ENCODE data around the gene CADM2. TPM values are rescaled to one million over a fixed set of nuclear protein-coding genes. Genes with fewer than 3 reads are reported as not detected.

CADM2 gene
- total RNA-seq, 1 experiment from 2014 or later: 0.47 TPM

- no peaks in the 10 kb centered on the region for H3K36me3 ChIP-seq (ENCODE audit: low read depth, low read length)
- no peak overlapping the region for H3K27ac ChIP-seq (ENCODE audit: low read length)
- H3F3A ChIP-seq (ENCODE audit: low read length, unreplicated experiment): no peaks in the 10 kb centered on the region
- no peak overlapping the region for H3K9ac ChIP-seq (ENCODE audit: low read length)
- ChIA-PET CTCF (no interaction called here), POLR2A (ENCODE audit: unreplicated experiment) (no interaction called here)
- no TSS peak for BruUV-seq (replicated peaks)
- intact Hi-C loops (cut with micrococcal nuclease): no loop called here
- ATAC-seq (no peak), DNase-seq (no peak)
- H2AFZ ChIP-seq (ENCODE audit: low read length): no peak overlapping the region
- H4K20me1 ChIP-seq (ENCODE audit: low read length): no peaks in the 10 kb centered on the region
- H3K4me2 ChIP-seq (ENCODE audit: low read length): no peak overlapping the region
- no peak overlapping the region for H3K4me3 ChIP-seq (ENCODE audit: low read length)
- 0 out of 2 replicates have a peak, but pooled peaks cover 3% of the 10 kb centered on the region for H3K27me3 ChIP-seq (ENCODE audit: low read length)
- no peaks in the 10 kb centered on the region for H3K9me2 ChIP-seq (replicated peaks; ENCODE audit: low read length)
- no peaks in the 10 kb centered on the region for H3K4me1 ChIP-seq (ENCODE audit: insufficient read depth, low read length)
- no peaks in the 10 kb centered on the region for H3K79me2 ChIP-seq (ENCODE audit: low read length)
- no peak for TF ChIP-seq CTCF (conservative IDR thresholded peaks at IDR 0.05; ENCODE audit: low read depth, low read length)
- TF ChIP-seq EZH2 (IDR thresholded peaks at IDR 0.05; ENCODE audit: low read length, unreplicated experiment): no peak
- TF ChIP-seq EZH2phosphoT487 (IDR thresholded peaks at IDR 0.05; ENCODE audit: borderline replicate concordance, low read length): no peak
- H3K9me3 ChIP-seq (ENCODE audit: low read length): no peaks in the 10 kb centered on the region
These were observed 644.6 kb downstream of the CADM2 start for GRCh38 chr3:85603378-85603777.

- intact Hi-C loops (cut with micrococcal nuclease): no loop called here
- no peak overlapping the region for H3K27ac ChIP-seq (ENCODE audit: low read length)
- no peak overlapping the region for H3K4me3 ChIP-seq (ENCODE audit: low read length)
- no peak overlapping the region for H3K4me2 ChIP-seq (ENCODE audit: low read length)
- no peaks in the 10 kb centered on the region for H3K4me1 ChIP-seq (ENCODE audit: insufficient read depth, low read length)
- H3F3A ChIP-seq (ENCODE audit: low read length, unreplicated experiment): no peaks in the 10 kb centered on the region
- H3K36me3 ChIP-seq (ENCODE audit: low read depth, low read length): no peaks in the 10 kb centered on the region
- ATAC-seq (no peak), DNase-seq (no peak)
- H3K27me3 ChIP-seq (ENCODE audit: low read length): 0 out of 2 replicates have a peak, but pooled peaks cover 3% of the 10 kb centered on the region
- POLR2A ChIA-PET (ENCODE audit: unreplicated experiment): interaction anchor here (0.7 kb wide), 1 partner anchor 97 kb away, joined by 4 read pairs; no protein-coding TSS in a partner anchor
- H3K9me3 ChIP-seq (ENCODE audit: low read length): no peaks in the 10 kb centered on the region
- CTCF ChIA-PET: no interaction called here
- TF ChIP-seq EZH2 (IDR thresholded peaks at IDR 0.05; ENCODE audit: low read length, unreplicated experiment) (no peak), EZH2phosphoT487 (IDR thresholded peaks at IDR 0.05; ENCODE audit: borderline replicate concordance, low read length) (no peak), CTCF (conservative IDR thresholded peaks at IDR 0.05; ENCODE audit: low read depth, low read length) (no peak)
- BruUV-seq (replicated peaks): no TSS peak
- H4K20me1 ChIP-seq (ENCODE audit: low read length): no peaks in the 10 kb centered on the region
- no peaks in the 10 kb centered on the region for H3K79me2 ChIP-seq (ENCODE audit: low read length)
- no peak overlapping the region for H2AFZ ChIP-seq (ENCODE audit: low read length)
- H3K9ac ChIP-seq (ENCODE audit: low read length): no peak overlapping the region
- H3K9me2 ChIP-seq (replicated peaks; ENCODE audit: low read length): no peaks in the 10 kb centered on the region
These were observed 645.9 kb downstream of the CADM2 start for GRCh38 chr3:85604641-85605040.

GRCh38 chr3:85605066-85605465 lies 646.3 kb downstream of the CADM2 start:
- Histone ChIP-seq H3K27ac (ENCODE audit: low read length) (no peak overlapping the region), H4K20me1 (ENCODE audit: low read length) (no peaks in the 10 kb centered on the region), H3K36me3 (ENCODE audit: low read depth, low read length) (no peaks in the 10 kb centered on the region), H3K4me1 (ENCODE audit: insufficient read depth, low read length) (no peaks in the 10 kb centered on the region), H3K9me2 (replicated peaks; ENCODE audit: low read length) (no peaks in the 10 kb centered on the region), H3K27me3 (ENCODE audit: low read length) (0 out of 2 replicates have a peak, but pooled peaks cover 3% of the 10 kb centered on the region), H3K4me3 (ENCODE audit: low read length) (no peak overlapping the region), H2AFZ (ENCODE audit: low read length) (no peak overlapping the region), H3K9me3 (ENCODE audit: low read length) (no peaks in the 10 kb centered on the region), H3K9ac (ENCODE audit: low read length) (no peak overlapping the region), H3F3A (ENCODE audit: low read length, unreplicated experiment) (no peaks in the 10 kb centered on the region), H3K79me2 (ENCODE audit: low read length) (no peaks in the 10 kb centered on the region), H3K4me2 (ENCODE audit: low read length) (no peak overlapping the region)
- no TSS peak for BruUV-seq (replicated peaks)
- no peak for TF ChIP-seq CTCF (conservative IDR thresholded peaks at IDR 0.05; ENCODE audit: low read depth, low read length)
- no peak for TF ChIP-seq EZH2phosphoT487 (IDR thresholded peaks at IDR 0.05; ENCODE audit: borderline replicate concordance, low read length)
- TF ChIP-seq EZH2 (IDR thresholded peaks at IDR 0.05; ENCODE audit: low read length, unreplicated experiment): no peak
- ATAC-seq (no peak), DNase-seq (no peak)
- CTCF ChIA-PET: no interaction called here
- intact Hi-C loops (cut with micrococcal nuclease): no loop called here
- POLR2A ChIA-PET (ENCODE audit: unreplicated experiment): interaction anchor here (0.7 kb wide), 1 partner anchor 97 kb away, joined by 4 read pairs; no protein-coding TSS in a partner anchor
